H1 (cell line): ENCODE data around the gene ATP6V0A4. TPM values are rescaled to one million over a fixed set of nuclear protein-coding genes. Genes with fewer than 3 reads are reported as not detected.

Experiments
- CTCF ChIA-PET: fragments of 300-600 bp; sonication (Branson Sonifier 250); formaldehyde crosslinking; loops from one replicate; lab custom pipeline; 2021; ENCODE audit not compliant: partially characterized antibody; lab: Charles Lee
- POLR2A ChIA-PET: fragments of 300-600 bp; sonication (Branson Sonifier 250); formaldehyde crosslinking; loops from one replicate; lab custom pipeline; 2021; ENCODE audit warnings: inconsistent platforms; ENCODE audit not compliant: partially characterized antibody; lab: Charles Lee
- DNase-seq, 2 experiments: peaks; one replicate each; pipeline versions ENCODE4 v3.0.0 to v3.0.0-alpha.2; 2010 to 2022; ENCODE audit warnings: low spot score in 2 of 2, low read depth in 1 of 2, mixed read lengths in 1 of 2
- FAIRE-seq: peaks from 2 replicates; lab custom pipeline; 2011; peaks lifted over from hg19 to GRCh38; lab: Jason Lieb, UNC
- H2AFZ ChIP-seq: 2 replicates; pipeline ENCODE4 v1.8.1; 2012; ENCODE audit warnings: low read length, inconsistent platforms
- H2AK5ac ChIP-seq: 2 replicates; pipeline ENCODE4 v1.6.1; 2013; ENCODE audit warnings: low read depth, low read length
- H2BK120ac ChIP-seq: replicated peaks from 2 replicates; pipeline ENCODE3; 2013; ENCODE audit warnings: low read depth, low read length, inconsistent platforms
- H2BK12ac ChIP-seq: 2 replicates; pipeline ENCODE4 v1.6.1; 2013; ENCODE audit warnings: low read depth, low read length
- H2BK15ac ChIP-seq: 2 replicates; pipeline ENCODE4 v1.6.1; 2013; ENCODE audit warnings: low read length
- H2BK20ac ChIP-seq: 2 replicates; pipeline ENCODE4 v1.6.1; 2013; ENCODE audit warnings: low read length
- H2BK5ac ChIP-seq: 2 replicates; pipeline ENCODE4 v1.6.1; 2013; ENCODE audit warnings: low read depth, low read length
- H3K14ac ChIP-seq: 2 replicates; pipeline ENCODE4 v1.6.1; 2013; ENCODE audit warnings: inconsistent platforms; ENCODE audit not compliant: insufficient read length
- H3K18ac ChIP-seq: 2 replicates; pipeline ENCODE4 v1.6.1; 2013; ENCODE audit warnings: low read length; ENCODE audit errors: extremely low read depth
- H3K23ac ChIP-seq: 2 replicates; pipeline ENCODE4 v1.6.1; 2013; ENCODE audit warnings: inconsistent platforms; ENCODE audit not compliant: insufficient read length
- H3K23me2 ChIP-seq: 2 replicates; pipeline ENCODE4 v1.6.1; 2013; ENCODE audit warnings: low read depth, low read length
- H3K27ac ChIP-seq: 2 replicates; pipeline ENCODE4 v1.6.1; 2011; ENCODE audit warnings: low read depth, low read length, inconsistent platforms
- H3K27me3 ChIP-seq, 4 experiments: replicated peaks in 1 of 4; 1 replicate in 1 of 4; 2 replicates in 3 of 4; pipeline versions ENCODE4 v1.6.1 to v1.8.1; 2011 to 2013; ENCODE audit warnings: low read length in 3 of 4, mild to moderate bottlenecking in 3 of 4, inconsistent platforms in 2 of 4, mixed read lengths in 2 of 4, moderate library complexity in 1 of 4; ENCODE audit not compliant: control insufficient read depth in 3 of 4, insufficient read depth in 3 of 4; ENCODE audit errors: extremely low read depth in 1 of 4
- H3K36me3 ChIP-seq, 4 experiments: 2 replicates each; pipeline versions ENCODE4 v1.6.1 to v1.8.1; 2011 to 2013; ENCODE audit warnings: mild to moderate bottlenecking in 4 of 4, low read length in 3 of 4, moderate library complexity in 2 of 4, control low read depth in 1 of 4, inconsistent platforms in 1 of 4; ENCODE audit not compliant: insufficient read depth in 4 of 4, control insufficient read depth in 2 of 4
- H3K4ac ChIP-seq: replicated peaks from 2 replicates; pipeline ENCODE3; 2013; ENCODE audit warnings: low read length, low read depth, mixed read lengths, inconsistent platforms; ENCODE audit not compliant: insufficient read length
- H3K4me1 ChIP-seq, 4 experiments: replicated peaks in 1 of 4; 1 replicate in 1 of 4; 2 replicates in 3 of 4; pipeline versions ENCODE4 v1.6.1 to v1.8.1; 2011 to 2013; ENCODE audit warnings: low read length in 3 of 4, inconsistent platforms in 2 of 4, mixed read lengths in 1 of 4; ENCODE audit not compliant: insufficient read depth in 4 of 4, control insufficient read depth in 3 of 4
- H3K4me2 ChIP-seq, 2 experiments: 2 replicates each; pipeline versions ENCODE4 v1.6.1 to v1.8.1; 2011 to 2013; ENCODE audit warnings: low read depth in 2 of 2, low read length in 2 of 2, control low read depth in 1 of 2, inconsistent platforms in 1 of 2, mild to moderate bottlenecking in 1 of 2; ENCODE audit not compliant: insufficient read depth in 1 of 2
- H3K4me3 ChIP-seq, 4 experiments: fragments of 200-600, 300-600 bp in 1 of 4; sonication (generic), shearing (Covaris generic), sonication (Bioruptor Twin) in 1 of 4; 2 replicates each; pipeline versions ENCODE4 v1.5.1 to v1.8.1; 2011 to 2016; ENCODE audit warnings: low read length in 4 of 4, low read depth in 3 of 4, control low read depth in 2 of 4, inconsistent platforms in 2 of 4, mild to moderate bottlenecking in 2 of 4, mixed read lengths in 1 of 4, moderate library complexity in 1 of 4; ENCODE audit not compliant: insufficient read depth in 2 of 4; ENCODE audit errors: extremely low read depth in 1 of 4
- H3K56ac ChIP-seq: replicated peaks from 2 replicates; pipeline ENCODE3; 2013; ENCODE audit warnings: low read depth, mild to moderate bottlenecking, mixed read lengths, low read length, inconsistent platforms; ENCODE audit not compliant: insufficient read length
- H3K79me1 ChIP-seq: 2 replicates; pipeline ENCODE4 v1.6.1; 2013; ENCODE audit warnings: low read depth, low read length, control low read depth
- H3K79me2 ChIP-seq, 2 experiments: 2 replicates each; pipeline versions ENCODE4 v1.6.1 to v1.8.1; 2012 to 2013; ENCODE audit warnings: low read length in 2 of 2, mild to moderate bottlenecking in 2 of 2, inconsistent platforms in 1 of 2; ENCODE audit not compliant: insufficient read depth in 2 of 2, control insufficient read depth in 1 of 2
- H3K9ac ChIP-seq, 4 experiments: replicated peaks in 1 of 4; 1 replicate in 1 of 4; 2 replicates in 3 of 4; pipeline versions ENCODE4 v1.6.1 to v1.8.1; 2011 to 2013; ENCODE audit warnings: low read depth in 3 of 4, low read length in 3 of 4, control low read depth in 2 of 4, mild to moderate bottlenecking in 2 of 4, moderate library complexity in 2 of 4, inconsistent platforms in 1 of 4; ENCODE audit errors: extremely low read depth in 1 of 4
- H3K9me3 ChIP-seq, 2 experiments: 2 replicates each; pipeline versions ENCODE4 v1.6.1 to v1.8.1; 2012 to 2013; ENCODE audit warnings: mild to moderate bottlenecking in 2 of 2, moderate library complexity in 2 of 2, control low read depth in 1 of 2, inconsistent platforms in 1 of 2, low read depth in 1 of 2, low read length in 1 of 2, mixed read lengths in 1 of 2; ENCODE audit not compliant: insufficient read depth in 2 of 2
- H4K20me1 ChIP-seq, 2 experiments: replicated peaks in 1 of 2; 2 replicates each; pipeline versions ENCODE3 to v1.8.1; 2011 to 2013; ENCODE audit warnings: inconsistent platforms in 2 of 2, low read length in 2 of 2, mild to moderate bottlenecking in 1 of 2; ENCODE audit not compliant: insufficient read depth in 2 of 2, control insufficient read depth in 1 of 2
- H4K5ac ChIP-seq: 2 replicates; pipeline ENCODE4 v1.6.1; 2013; ENCODE audit warnings: low read length, low read depth, mixed read lengths, inconsistent platforms; ENCODE audit not compliant: insufficient read length
- H4K8ac ChIP-seq: 2 replicates; pipeline ENCODE4 v1.8.0; 2013; ENCODE audit warnings: mild to moderate bottlenecking, moderate library complexity, low read length, inconsistent platforms; ENCODE audit not compliant: insufficient read depth; ENCODE audit errors: extremely low read depth
- H4K91ac ChIP-seq: replicated peaks from 2 replicates; pipeline ENCODE3; 2013; ENCODE audit warnings: low read length, mixed read lengths, inconsistent platforms; ENCODE audit not compliant: insufficient read length
- BCL11A ChIP-seq, 2 experiments: IDR thresholded peaks; one replicate each; pipeline ENCODE4 v1.6.1; 2011; ENCODE audit warnings: low read depth in 2 of 2, low read length in 2 of 2, mild to moderate bottlenecking in 2 of 2
- BRCA1 ChIP-seq: IDR thresholded peaks from 2 replicates; pipeline ENCODE4 v1.6.1; 2012; ENCODE audit warnings: low read depth, low read length, improper control_type of control experiment
- EZH2 ChIP-seq: fragments of 200-600 bp; sonication (generic); IDR thresholded peaks from 2 replicates; pipeline ENCODE4 v1.7.1; 2012; ENCODE audit warnings: low read depth, mild to moderate bottlenecking, moderate library complexity, low read length, inconsistent platforms; ENCODE audit not compliant: severe bottlenecking
- JUND ChIP-seq: IDR thresholded peaks from 2 replicates; pipeline ENCODE4 v1.6.1; 2011; ENCODE audit warnings: mild to moderate bottlenecking, improper control_type of control experiment, low read length
- MAFK ChIP-seq: IDR thresholded peaks from 2 replicates; pipeline ENCODE4 v1.6.1; 2012; ENCODE audit warnings: low read depth, mild to moderate bottlenecking, improper control_type of control experiment, low read length
- SAP30 ChIP-seq: fragments of 300-600 bp; sonication (generic); IDR thresholded peaks from 2 replicates; pipeline ENCODE4 v1.7.1; 2012; ENCODE audit warnings: low read length, moderate library complexity, mild to moderate bottlenecking, inconsistent platforms; ENCODE audit not compliant: insufficient read depth, insufficient replicate concordance
- TAF1 ChIP-seq: IDR thresholded peaks from 2 replicates; pipeline ENCODE4 v1.6.1; 2011; ENCODE audit warnings: mild to moderate bottlenecking, low read depth, low read length
- YY1 ChIP-seq: IDR thresholded peaks from 2 replicates; pipeline ENCODE4 v1.6.1; 2011; ENCODE audit warnings: low read depth, mild to moderate bottlenecking, low read length
- WGBS, 2 experiments: shearing (Covaris generic) in 1 of 2; methylation state at CpG; one replicate each; pipeline versions ENCODE4 v1.1.6 to v1.1.7; 2013 to 2015; ENCODE audit warnings: low lambda C conversion rate in 2 of 2, mixed read lengths in 2 of 2, inconsistent platforms in 1 of 2, low coverage in 1 of 2, missing lambda C conversion rate in 1 of 2; ENCODE audit not compliant: insufficient replicate concordance in 2 of 2, insufficient coverage in 1 of 2, insufficient read length in 1 of 2; ENCODE audit errors: extremely low coverage in 1 of 2, missing lambda C conversion rate in 1 of 2; 5-methylcytosine and 5-hydroxymethylcytosine counted together
- polyA plus RNA-seq, 7 experiments: library from polyadenylated mRNA; depleted of rRNA in 3 of 7; stranded (reverse) in 5 of 7; unstranded in 2 of 7; fragments of >200 nt in 5 of 7; fragments of 200-250 nt in 2 of 7; gene quantifications; 1 replicate in 5 of 7; 2 replicates in 1 of 7; 4 replicates in 1 of 7; pipeline versions ENCODE4 v1.2.1 to v1.2.3, GENCODE V29; 2011 to 2013; ENCODE audit warnings: missing spikeins in 2 of 7, mixed read lengths in 2 of 7
- total RNA-seq: library from RNA; stranded (reverse); fragmentation: NEBNext Ultra II Directional; extraction: Animal tissue kit (Norgen Biotek cat#: 25700); gene quantifications from 2 replicates; pipeline ENCODE4 v1.2.1, GENCODE V29; 2021
- TF ChIP-seq, protein P1 (sequence below): IDR thresholded peaks from 2 replicates; pipeline ENCODE4 v1.6.1; 2012; ENCODE audit warnings: inconsistent platforms

ATP6V0A4 gene
- total and polyA plus RNA-seq, 2 of the 8 experiments (the other 6 are each of a cell fraction or from before 2014, with no cell fraction given), result 0.47 to 1.6 TPM

DNA sequence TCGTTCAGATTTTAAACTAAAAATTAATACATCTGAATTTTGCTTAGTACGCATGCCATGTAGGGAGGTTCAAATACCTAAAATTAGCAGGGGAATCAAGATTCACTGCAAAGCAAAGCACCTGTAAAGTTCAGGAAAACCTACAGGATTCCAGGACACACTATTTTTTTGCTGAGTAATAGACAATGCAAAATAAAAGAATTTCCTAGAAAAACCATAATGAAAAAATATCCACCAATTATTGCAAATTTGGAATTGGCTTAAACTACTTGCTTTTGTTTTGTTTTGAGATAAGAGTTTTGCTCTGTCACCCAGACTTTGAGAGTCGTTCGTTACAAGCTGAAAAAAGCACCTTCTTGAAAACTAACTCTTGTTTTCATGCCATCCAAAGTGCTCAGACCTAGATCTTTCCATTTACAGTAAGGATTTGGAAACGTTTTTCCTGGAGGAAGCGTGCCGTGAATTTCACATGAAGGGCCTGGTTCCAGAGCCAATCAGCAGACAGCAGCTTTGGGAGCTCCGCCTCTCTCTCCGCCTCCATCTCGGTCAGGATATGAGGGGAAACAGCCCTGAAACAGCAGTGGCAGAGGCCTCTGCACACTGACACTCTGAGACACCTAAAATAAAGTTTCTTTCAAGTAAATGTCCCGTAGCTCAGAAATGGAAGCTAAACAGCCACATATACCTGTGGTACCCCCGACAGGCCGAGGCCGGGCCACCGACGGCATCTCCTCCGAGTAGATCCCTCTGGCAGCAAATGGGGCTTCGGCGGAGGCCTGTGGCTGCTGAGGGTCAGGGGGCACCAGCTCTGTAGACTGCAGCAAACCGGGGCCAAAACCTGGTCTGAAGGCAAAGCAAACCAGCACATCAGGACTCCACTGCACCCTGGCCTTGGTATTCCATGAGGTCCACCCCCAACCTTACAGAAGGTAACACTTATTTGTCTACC lies 45.9 kb upstream of the ATP6V0A4 start:
- no peaks in the 10 kb centered on the region for H3K9me3 ChIP-seq
- H3K4me2 ChIP-seq, result no peak overlapping the region
- H3K56ac ChIP-seq, result no peak overlapping the region
- no peaks in the 10 kb centered on the region for H3K23me2 ChIP-seq
- no peaks in the 10 kb centered on the region for H3K27me3 ChIP-seq
- H2BK15ac ChIP-seq, result no peak overlapping the region
- no peak overlapping the region for H3K27ac ChIP-seq
- H2BK12ac ChIP-seq, result peak overlapping the region; percentile 13; the same call in 1 of the 2 replicates
- DNase-seq (peak in 1 of 2 experiments; percentile 53), FAIRE-seq (no peak)
- H4K8ac ChIP-seq, result no peak overlapping the region
- no peak overlapping the region for H3K14ac ChIP-seq
- H3K23ac ChIP-seq, result no peak overlapping the region
- no peak overlapping the region for H3K4me3 ChIP-seq
- WGBS, 2 experiments, result 92% methylated on average over 20 of the region's 20 CpGs; no CpG with 5 or more reads in 1 of the 2 experiments
- no peak overlapping the region for H2AK5ac ChIP-seq
- no peak overlapping the region for H2AFZ ChIP-seq
- POLR2A ChIA-PET, result no interaction called here
- H4K91ac ChIP-seq, result no peak overlapping the region
- H3K9ac ChIP-seq, result no peak overlapping the region
- no peak overlapping the region for H4K5ac ChIP-seq
- H3K4ac ChIP-seq, result no peak overlapping the region
- no peaks in the 10 kb centered on the region for H3K79me1 ChIP-seq
- no peak overlapping the region for H2BK120ac ChIP-seq
- H3K4me1 ChIP-seq, result peaks cover 0 to 5% (median 2%) of the 10 kb centered on the region in 4 experiments; a peak in 3 of 7 replicates
- CTCF ChIA-PET, result no interaction called here
- H3K79me2 ChIP-seq, result no peaks in the 10 kb centered on the region
- H3K36me3 ChIP-seq, result peaks cover 0 to 8% (median 0%) of the 10 kb centered on the region in 4 experiments; a peak in 1 of 8 replicates
- H2BK20ac ChIP-seq, result no peak overlapping the region
- H4K20me1 ChIP-seq, result no peaks in the 10 kb centered on the region
- H3K18ac ChIP-seq, result no peak overlapping the region
- no peak overlapping the region for H2BK5ac ChIP-seq
- TF ChIP-seq BRCA1, result no peak
- no peak for TF ChIP-seq TAF1
- no peak for TF ChIP-seq EZH2
- TF ChIP-seq, protein P1, sequence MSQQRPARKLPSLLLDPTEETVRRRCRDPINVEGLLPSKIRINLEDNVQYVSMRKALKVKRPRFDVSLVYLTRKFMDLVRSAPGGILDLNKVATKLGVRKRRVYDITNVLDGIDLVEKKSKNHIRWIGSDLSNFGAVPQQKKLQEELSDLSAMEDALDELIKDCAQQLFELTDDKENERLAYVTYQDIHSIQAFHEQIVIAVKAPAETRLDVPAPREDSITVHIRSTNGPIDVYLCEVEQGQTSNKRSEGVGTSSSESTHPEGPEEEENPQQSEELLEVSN, result no peak
- no peak for TF ChIP-seq SAP30
- TF ChIP-seq JUND, result no peak
- TF ChIP-seq YY1, result no peak
- TF ChIP-seq BCL11A (IDR thresholded peaks at IDR 0.05; ENCODE audit: low read depth in 2 of 2, low read length in 2 of 2), result no peak
- no peak for TF ChIP-seq MAFK
